ENCODE measurements around the gene ERVK3-1. TPM values are rescaled to one million over a fixed set of nuclear protein-coding genes. Genes with fewer than 3 reads are reported as not detected.
"Not testable (repeated sequence)": the region's sequence is repeated elsewhere in the genome, so short reads cannot be mapped to it uniquely, and the experiment has no call there.

ERVK3-1 gene
- total RNA-seq = 10 to 100 TPM; 27.1 to 38.2 (median 32.4) TPM

GRCh38 chr19:58305065-58305931 is at the start of gene ERVK3-1:
TSS of gene ERVK3-1 (plus strand) at chr19:58305377. CDS start at chr19:58312169, 6,792 bp downstream.
- peaks cover 0 to 7% (median 6%) of the 10 kb centered on the region in 3 donors for H3K9me3 ChIP-seq
- DNase-seq (peak; percentile 93 to 96), ATAC-seq (peak; percentile 99)
- peaks cover 0 to 31% of the 10 kb centered on the region in 2 donors for H3K36me3 ChIP-seq
- peaks cover 12 to 14% of the 10 kb centered on the region in 2 donors for H3K4me1 ChIP-seq
- in situ Hi-C loops (cut with MboI; ENCODE audit: low sequenced_read_pairs in 4 of 4) = no loop called here
- peaks cover 0 to 5% (median 0%) of the 10 kb centered on the region in 3 donors for H3K27me3 ChIP-seq
- intact Hi-C loops (cut with DNase I; ENCODE audit: low total_unique reads) = loop anchor here (1.0 to 10.0 kb wide), 9 partner anchors 22 to 1900 kb away; partner anchors contain the start of genes ZBTB45, ZNF274, ZNF497 and ZNF583
- peak in 3 of 5 experiments; percentile 24 to 45 (median 24) for TF ChIP-seq CTCF (IDR thresholded peaks at IDR 0.05 in 4 of 5, conservative IDR thresholded peaks at IDR 0.05 in 1 of 5)
- peak; percentile 84 to 87 for TF ChIP-seq POLR2A (IDR thresholded peaks at IDR 0.05)
- H3K4me3 ChIP-seq = peak within 1 kb of the TSS; percentile 66 to 93 (median 86)
- H3K27ac ChIP-seq = peak within 1 kb of the TSS; percentile 85 to 93 (median 89)

GRCh38 chr19:58258259-58258658 is 46.9 kb upstream of the ERVK3-1 start:
- peaks cover 17 to 98% of the 10 kb centered on the region in 2 donors for H3K36me3 ChIP-seq
- not testable (repeated sequence) for ATAC-seq

GRCh38 chr19:58261600-58261967 is 43.6 kb upstream of the ERVK3-1 start:
- Histone ChIP-seq H3K4me3 (peak overlapping the region in 1 of 4 donors; percentile 39), H3K4me1 (no peaks in the 10 kb centered on the region), H3K36me3 (peaks cover 14 to 78% of the 10 kb centered on the region in 2 donors), H3K9me3 (peaks cover 47 to 94% (median 84%) of the 10 kb centered on the region in 3 donors), H3K27me3 (peaks cover 0 to 2% (median 0%) of the 10 kb centered on the region in 3 donors), H3K27ac (no peak overlapping the region)
- no peak for DNase-seq
- TF ChIP-seq CTCF (IDR thresholded peaks at IDR 0.05 in 4 of 5, conservative IDR thresholded peaks at IDR 0.05 in 1 of 5) (no peak), POLR2A (IDR thresholded peaks at IDR 0.05) (no peak)
- ATAC-seq = no peak
- intact Hi-C loops (cut with DNase I; ENCODE audit: low total_unique reads) (no loop called here), in situ Hi-C loops (cut with MboI; ENCODE audit: low sequenced_read_pairs in 4 of 4) (no loop called here)

More at GRCh38 chr19:58258259-58258658, 46.9 kb upstream of the ERVK3-1 start:
- DNase-seq; intact Hi-C loops (cut with DNase I; ENCODE audit: low total_unique reads); in situ Hi-C loops (cut with MboI; ENCODE audit: low sequenced_read_pairs in 4 of 4); H3K27ac ChIP-seq; H3K4me1 ChIP-seq; H3K27me3 ChIP-seq: not testable (repeated sequence)
- Histone ChIP-seq H3K4me3 (peak overlapping the region in 1 of 4 donors; percentile 31), H3K9me3 (peaks cover 43 to 89% (median 80%) of the 10 kb centered on the region in 3 donors)

GRCh38 chr19:58261968-58262921 is 42.9 kb upstream of the ERVK3-1 start:
- in situ Hi-C loops (cut with MboI; ENCODE audit: low sequenced_read_pairs in 4 of 4) = no loop called here
- intact Hi-C loops (cut with DNase I; ENCODE audit: low total_unique reads) = no loop called here
- Histone ChIP-seq H3K4me3 (peak overlapping the region in 1 of 4 donors; percentile 39), H3K9me3 (peaks cover 47 to 96% (median 85%) of the 10 kb centered on the region in 3 donors), H3K4me1 (no peaks in the 10 kb centered on the region), H3K36me3 (peaks cover 14 to 73% of the 10 kb centered on the region in 2 donors), H3K27me3 (peaks cover 0 to 2% (median 0%) of the 10 kb centered on the region in 3 donors), H3K27ac (no peak overlapping the region)
- TF ChIP-seq POLR2A (IDR thresholded peaks at IDR 0.05) = no peak
- TF ChIP-seq CTCF (IDR thresholded peaks at IDR 0.05 in 4 of 5, conservative IDR thresholded peaks at IDR 0.05 in 1 of 5) = no peak
- DNase-seq = no peak
- no peak for ATAC-seq
